Urinary bladder (tissue), 4 donors: ENCODE data around the gene ENKUR. TPM values are rescaled to one million over a fixed set of nuclear protein-coding genes. Genes with fewer than 3 reads are reported as not detected.

ENCODE experiments used
- DNase-seq: peaks from one replicate; pipeline ENCODE4 v3.0.0-alpha.2; 2015; ENCODE audit errors: extremely low spot score
- H3K27ac ChIP-seq: one replicate; pipeline ENCODE4 v1.5.1; 2013; ENCODE audit warnings: low read depth, mild to moderate bottlenecking, moderate library complexity
- H3K36me3 ChIP-seq: one replicate; pipeline ENCODE4 v1.6.1; 2013; ENCODE audit warnings: mild to moderate bottlenecking, moderate library complexity; ENCODE audit not compliant: insufficient read depth
- H3K4me1 ChIP-seq: one replicate; pipeline ENCODE4 v1.6.1; 2013; ENCODE audit warnings: mild to moderate bottlenecking, moderate library complexity; ENCODE audit not compliant: insufficient read depth
- H3K4me3 ChIP-seq: one replicate; pipeline ENCODE4 v1.5.1; 2013; ENCODE audit warnings: low read depth, low read length
- WGBS: extraction: QIAGEN DNeasy Blood & Tissue Kit; methylation state at CpG from one replicate; pipeline ENCODE4 v1.1.7; 2013; 5-methylcytosine and 5-hydroxymethylcytosine counted together
- polyA plus RNA-seq: library from polyadenylated mRNA; stranded (reverse); fragments of 200-250 nt; gene quantifications from one replicate; pipeline ENCODE4 v1.2.3, GENCODE V29; 2013
- total RNA-seq: library from RNA; depleted of rRNA; stranded (reverse); fragments of >200 nt; gene quantifications from one replicate; pipeline ENCODE4 v1.2.3, GENCODE V29; 2014
- donor health status: healthy with polysubstance abuse.
- donor health status: healthy.

Gene ENKUR
- total and polyA plus RNA-seq, 2 donors = 0.03 to 0.95 TPM

- WGBS = 67% methylated on average over 2 of the region's 2 CpGs
- H3K36me3 ChIP-seq = no peaks in the 10 kb centered on the region
Measured at GRCh38 chr10:25047088-25047487, 31.1 kb upstream of the ENKUR start.

DNA sequence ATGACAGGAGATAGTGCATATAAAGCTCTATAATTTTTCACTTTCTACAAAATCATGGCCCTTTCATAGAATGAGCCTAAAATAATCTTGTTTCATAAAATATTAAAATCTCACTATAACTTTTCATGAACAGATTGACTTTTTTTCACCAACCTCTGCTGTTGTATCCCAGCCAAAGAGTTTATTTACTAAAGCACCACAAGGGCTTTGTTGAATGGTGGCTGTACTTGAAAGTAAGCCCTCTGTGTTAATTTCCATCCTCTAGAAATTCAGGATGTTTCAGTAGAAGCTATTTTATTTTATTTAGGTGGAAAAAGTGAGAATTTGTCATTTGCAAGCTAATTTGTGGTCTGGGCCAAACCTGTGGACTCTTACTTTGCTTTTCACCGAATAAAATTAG, 30.7 kb upstream of the ENKUR start:
- H3K36me3 ChIP-seq = no peaks in the 10 kb centered on the region
- no peak for DNase-seq
- WGBS = 82% methylated on average over 1 of the region's 1 CpG
- no peaks in the 10 kb centered on the region for H3K4me1 ChIP-seq
- H3K4me3 ChIP-seq = no peak overlapping the region
- no peak overlapping the region for H3K27ac ChIP-seq

More at GRCh38 chr10:25047088-25047487, 31.1 kb upstream of the ENKUR start:
- DNase-seq = no peak
- Histone ChIP-seq H3K27ac (no peak overlapping the region), H3K4me3 (no peak overlapping the region), H3K4me1 (no peaks in the 10 kb centered on the region)

- H3K36me3 ChIP-seq = no peaks in the 10 kb centered on the region
- no peak overlapping the region for H3K4me3 ChIP-seq
- H3K4me1 ChIP-seq = no peaks in the 10 kb centered on the region
- H3K27ac ChIP-seq = no peak overlapping the region
- no peak for DNase-seq
Measured at GRCh38 chr10:25039531-25039930, 23.6 kb upstream of the ENKUR start.

DNA sequence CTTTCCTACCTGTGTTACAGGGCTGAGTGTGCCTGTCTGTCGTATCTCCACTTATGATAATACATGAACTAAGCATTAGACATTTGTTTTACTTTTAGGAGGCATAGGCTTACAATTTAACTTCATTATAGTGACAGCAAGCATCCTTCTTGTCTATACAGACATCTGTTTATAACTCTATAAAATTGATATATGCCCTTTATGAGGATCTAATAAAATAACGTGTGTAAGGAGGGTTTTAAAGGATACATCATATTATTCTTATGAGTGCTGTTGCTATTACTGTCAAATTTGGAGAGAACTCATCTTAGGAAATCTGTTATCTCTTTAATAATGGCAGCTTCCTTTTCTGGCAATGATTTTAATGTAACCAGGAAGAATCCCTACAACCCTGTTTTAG, 22.4 kb upstream of the ENKUR start:
- H3K4me3 ChIP-seq = no peak overlapping the region
- 26% methylated on average over 2 of the region's 2 CpGs for WGBS
- no peak overlapping the region for H3K27ac ChIP-seq
- no peaks in the 10 kb centered on the region for H3K4me1 ChIP-seq
- H3K36me3 ChIP-seq = no peaks in the 10 kb centered on the region
- no peak for DNase-seq

- WGBS = 52% methylated on average over 3 of the region's 3 CpGs
- H3K36me3 ChIP-seq = no peaks in the 10 kb centered on the region
- H3K4me1 ChIP-seq = no peaks in the 10 kb centered on the region
- no peak overlapping the region for H3K27ac ChIP-seq
- H3K4me3 ChIP-seq = no peak overlapping the region
- no peak for DNase-seq
Measured at GRCh38 chr10:25036381-25036780, 20.4 kb upstream of the ENKUR start.

DNA sequence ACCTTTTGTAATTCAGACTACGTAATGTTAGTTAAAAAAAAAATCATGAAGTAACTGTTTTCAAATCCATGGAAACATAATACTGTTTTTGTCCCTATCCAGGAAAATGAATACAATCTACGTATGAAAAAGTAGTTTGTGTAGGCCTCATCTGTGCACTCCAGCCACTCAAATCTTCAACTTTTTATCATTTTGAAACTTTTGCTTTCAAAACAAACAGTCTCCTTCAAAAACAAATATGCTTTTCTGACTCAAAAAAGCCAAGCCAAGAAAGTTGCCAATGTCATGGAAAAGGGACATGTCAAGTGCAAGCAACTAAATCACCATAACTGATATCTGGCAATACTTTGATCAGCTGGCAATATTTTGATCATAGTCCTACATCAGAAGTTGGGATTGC, 13.6 kb upstream of the ENKUR start:
- no peak for DNase-seq
- Histone ChIP-seq H3K36me3 (no peaks in the 10 kb centered on the region), H3K4me1 (no peaks in the 10 kb centered on the region), H3K4me3 (no peak overlapping the region), H3K27ac (no peak overlapping the region)
- 91% methylated on average over 2 of the region's 2 CpGs for WGBS

- Histone ChIP-seq H3K36me3 (no peaks in the 10 kb centered on the region), H3K27ac (no peak overlapping the region), H3K4me1 (no peaks in the 10 kb centered on the region), H3K4me3 (no peak overlapping the region)
- 95% methylated on average over 1 of the region's 1 CpG for WGBS
- no peak for DNase-seq
Measured at GRCh38 chr10:25028711-25029110, 12.8 kb upstream of the ENKUR start.

DNA sequence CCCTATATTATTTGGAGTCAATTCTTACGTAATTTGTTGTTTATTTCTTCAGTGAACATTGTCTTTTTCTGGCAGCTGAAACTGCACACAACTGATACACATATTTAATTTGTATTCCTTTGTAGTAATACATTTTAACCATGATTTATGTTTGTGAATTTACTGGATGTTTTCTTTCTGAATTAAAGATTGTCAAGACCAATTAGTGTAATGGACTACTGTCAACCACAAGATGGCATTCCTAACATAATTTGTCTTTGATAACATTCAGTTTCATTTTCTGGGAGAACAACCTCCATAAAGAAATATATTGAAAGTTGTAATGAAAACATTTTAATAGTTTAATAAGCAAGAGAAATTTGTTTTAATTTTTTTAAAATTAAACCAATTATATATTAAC, 10.5 kb upstream of the ENKUR start:
- Histone ChIP-seq H3K36me3 (no peaks in the 10 kb centered on the region), H3K4me1 (no peaks in the 10 kb centered on the region), H3K27ac (no peak overlapping the region), H3K4me3 (no peak overlapping the region)
- DNase-seq = no peak
- WGBS = 79% methylated on average over 1 of the region's 1 CpG

GRCh38 chr10:25024528-25024927, 8.6 kb upstream of the ENKUR start:
- H3K4me1 ChIP-seq = no peaks in the 10 kb centered on the region
- no peak overlapping the region for H3K27ac ChIP-seq
- no peaks in the 10 kb centered on the region for H3K36me3 ChIP-seq
- WGBS = 82% methylated on average over 8 of the region's 8 CpGs
- DNase-seq = no peak
- no peak overlapping the region for H3K4me3 ChIP-seq

- Histone ChIP-seq H3K27ac (no peak overlapping the region), H3K4me3 (no peak overlapping the region), H3K36me3 (no peaks in the 10 kb centered on the region), H3K4me1 (no peaks in the 10 kb centered on the region)
- DNase-seq = no peak
- WGBS = 84% methylated on average over 3 of the region's 3 CpGs
Measured at GRCh38 chr10:25023278-25023677, 7.3 kb upstream of the ENKUR start.

DNA sequence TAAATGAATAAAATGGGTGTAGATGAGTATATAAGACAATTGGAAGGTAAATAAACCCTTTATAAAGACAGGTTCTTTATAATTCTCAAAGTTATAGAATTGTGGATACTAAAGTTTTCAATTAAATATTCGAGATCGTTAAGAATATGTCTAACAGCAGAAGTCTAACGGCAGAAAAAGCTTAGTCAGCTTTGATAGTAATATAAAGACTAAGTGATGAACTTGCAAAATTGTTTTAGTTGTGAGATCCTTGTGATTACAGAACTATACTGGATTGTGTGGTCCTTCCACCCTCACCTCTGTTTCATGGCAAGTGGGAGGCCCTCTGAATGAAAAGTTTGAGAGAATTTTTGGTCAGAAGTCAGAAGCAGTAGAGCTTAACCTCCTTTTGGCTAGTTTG, 2.7 kb upstream of the ENKUR start:
- no peak for DNase-seq
- no peaks in the 10 kb centered on the region for H3K36me3 ChIP-seq
- H3K4me1 ChIP-seq = no peaks in the 10 kb centered on the region
- 96% methylated on average over 3 of the region's 3 CpGs for WGBS
- H3K27ac ChIP-seq = no peak overlapping the region
- H3K4me3 ChIP-seq = no peak overlapping the region

DNA sequence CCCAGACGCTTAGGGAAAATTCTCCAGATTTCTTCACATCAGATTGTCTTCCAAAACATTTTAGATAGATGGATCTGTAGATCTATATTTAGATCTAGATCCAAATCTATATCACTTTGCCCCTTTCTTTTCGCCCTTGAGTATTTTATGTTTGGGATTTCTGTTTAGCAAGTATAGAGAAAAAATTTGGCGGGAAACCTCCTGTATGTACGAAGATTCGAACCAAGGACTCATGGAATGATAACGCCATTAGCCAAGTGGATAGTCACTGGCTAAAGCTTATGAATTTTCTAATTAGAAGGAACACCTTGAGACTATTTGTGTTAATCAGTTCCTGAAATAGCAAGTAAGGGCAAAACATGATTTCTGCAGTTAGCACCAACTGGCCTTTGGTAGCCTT, 1.7 kb upstream of the ENKUR start:
- H3K4me1 ChIP-seq = no peaks in the 10 kb centered on the region
- DNase-seq = no peak
- H3K4me3 ChIP-seq = no peak overlapping the region
- no peaks in the 10 kb centered on the region for H3K36me3 ChIP-seq
- no peak overlapping the region for H3K27ac ChIP-seq
- WGBS = 90% methylated on average over 6 of the region's 6 CpGs

GRCh38 chr10:25017154-25017590, 1.2 kb upstream of the ENKUR start:
- peak overlapping the region; percentile 58 for H3K4me3 ChIP-seq
- no peaks in the 10 kb centered on the region for H3K4me1 ChIP-seq
- H3K36me3 ChIP-seq = no peaks in the 10 kb centered on the region
- no peak for DNase-seq
- H3K27ac ChIP-seq = peak overlapping the region; percentile 82
- WGBS = 6% methylated on average over 10 of the region's 10 CpGs

- Histone ChIP-seq H3K4me3 (peak within 1 kb of the TSS; percentile 58), H3K36me3 (no peaks in the 10 kb centered on the region), H3K27ac (peak within 1 kb of the TSS; percentile 82), H3K4me1 (no peaks in the 10 kb centered on the region)
- under 1% methylated on average over 69 of the region's 69 CpGs for WGBS
- DNase-seq = peak; percentile 97
Measured at GRCh38 chr10:25016376-25017153, 607 bp upstream of the ENKUR start, which contains the start of gene THNSL1. TSS of gene THNSL1 (plus strand) at chr10:25016612. CDS start at chr10:25023224, 6,612 bp downstream.
